ENCODE data around the gene RUNX1. TPM values are rescaled to one million over a fixed set of nuclear protein-coding genes. Genes with fewer than 3 reads are reported as not detected.

Gene RUNX1
- total RNA-seq, 1 donor from 2014 or later = 7.8 TPM

DNA sequence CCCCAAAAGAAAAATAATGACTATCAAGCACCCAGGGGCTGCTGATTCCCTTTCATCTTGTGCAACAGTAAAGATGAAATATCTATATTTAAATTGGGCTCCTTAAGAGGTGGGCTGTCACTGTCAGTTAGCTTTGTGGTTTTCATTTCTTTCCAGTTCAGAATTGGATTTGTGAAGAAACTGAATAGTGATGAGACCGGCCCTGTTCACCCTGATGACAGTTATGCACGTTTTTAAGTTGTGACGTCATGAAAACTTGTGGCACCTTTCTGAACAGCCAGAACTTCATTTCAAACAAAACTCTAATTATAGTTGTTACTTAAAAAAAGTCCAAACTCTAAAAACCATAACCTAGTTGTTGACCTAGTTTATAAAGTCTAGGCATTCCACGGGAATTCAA is 125.9 kb downstream of the RUNX1 start:
- no peak overlapping the region for H3K4me3 ChIP-seq (ENCODE audit: low read length in 3 of 3)
- no peaks in the 10 kb centered on the region for H3K36me3 ChIP-seq (ENCODE audit: control insufficient read depth in 3 of 3, insufficient read depth in 3 of 3, low read length in 3 of 3)
- H3K9me3 ChIP-seq (ENCODE audit: control insufficient read depth in 3 of 3, low read length in 3 of 3) = no peaks in the 10 kb centered on the region
- H3K9ac ChIP-seq (ENCODE audit: low read depth in 1 of 3, low read length in 3 of 3) = no peak overlapping the region
- no peak overlapping the region for H3K27ac ChIP-seq (ENCODE audit: low read depth, low read length)
- no peaks in the 10 kb centered on the region for H3K27me3 ChIP-seq (ENCODE audit: control insufficient read depth in 3 of 3, insufficient read depth in 3 of 3, low read length in 3 of 3)
- H3K4me1 ChIP-seq (ENCODE audit: control insufficient read depth in 3 of 3, insufficient read depth in 3 of 3, low read length in 3 of 3) = peaks cover 0 to 6% (median 5%) of the 10 kb centered on the region in 3 donors

DNA sequence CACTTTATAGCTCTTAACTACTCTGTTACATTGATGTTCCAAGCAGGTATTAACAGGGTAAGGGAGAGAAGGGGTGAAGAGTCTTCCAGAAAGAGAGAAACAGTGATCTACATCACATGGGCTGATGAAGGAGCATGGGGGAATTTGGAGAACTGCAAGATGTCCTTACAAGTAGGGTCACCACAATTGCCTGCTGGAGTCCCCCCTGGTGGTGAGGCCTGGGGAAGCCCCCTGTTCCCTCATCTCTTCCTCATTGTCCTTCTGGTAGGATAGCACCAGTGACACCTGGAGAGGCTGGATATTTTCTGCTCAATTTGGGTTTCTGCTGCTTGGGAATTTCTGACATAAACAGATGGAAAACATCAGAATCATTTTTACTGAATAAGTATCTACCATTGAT is 126.6 kb downstream of the RUNX1 start:
- H3K4me3 ChIP-seq (ENCODE audit: low read length in 3 of 3) = no peak overlapping the region

DNA sequence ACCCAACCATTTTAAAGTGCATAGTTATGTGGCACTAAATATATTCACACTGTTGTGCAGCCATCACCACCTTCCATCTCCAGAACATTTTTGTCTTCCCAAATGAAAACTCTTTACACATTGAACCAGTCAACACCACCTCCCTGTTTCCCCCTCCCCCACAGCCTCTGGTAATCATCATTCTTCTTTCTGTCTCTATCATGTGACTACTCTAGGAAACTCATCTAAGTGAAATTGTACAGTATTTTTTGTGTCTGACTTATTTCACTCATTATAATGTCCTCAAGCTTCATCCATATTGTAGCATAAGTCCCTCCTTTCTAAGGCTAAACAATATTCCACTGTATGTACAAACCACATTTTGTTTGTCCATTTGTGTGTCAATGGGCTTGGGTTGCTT is 128.0 kb downstream of the RUNX1 start:
- no peaks in the 10 kb centered on the region for H3K36me3 ChIP-seq (ENCODE audit: control insufficient read depth in 3 of 3, insufficient read depth in 3 of 3, low read length in 3 of 3)
- H3K27ac ChIP-seq (ENCODE audit: low read depth, low read length) = no peak overlapping the region
- peaks cover 0 to 4% (median 0%) of the 10 kb centered on the region in 3 donors for H3K4me1 ChIP-seq (ENCODE audit: control insufficient read depth in 3 of 3, insufficient read depth in 3 of 3, low read length in 3 of 3)
- no peaks in the 10 kb centered on the region for H3K27me3 ChIP-seq (ENCODE audit: control insufficient read depth in 3 of 3, insufficient read depth in 3 of 3, low read length in 3 of 3)
- H3K4me3 ChIP-seq (ENCODE audit: low read length in 3 of 3) = no peak overlapping the region
- H3K9me3 ChIP-seq (ENCODE audit: control insufficient read depth in 3 of 3, low read length in 3 of 3) = no peaks in the 10 kb centered on the region
- no peak overlapping the region for H3K9ac ChIP-seq (ENCODE audit: low read depth in 1 of 3, low read length in 3 of 3)

More for the DNA sequence above, 126.6 kb downstream of the RUNX1 start:
- Histone ChIP-seq H3K27ac (ENCODE audit: low read depth, low read length) (no peak overlapping the region), H3K27me3 (ENCODE audit: control insufficient read depth in 3 of 3, insufficient read depth in 3 of 3, low read length in 3 of 3) (no peaks in the 10 kb centered on the region), H3K9me3 (ENCODE audit: control insufficient read depth in 3 of 3, low read length in 3 of 3) (no peaks in the 10 kb centered on the region), H3K9ac (ENCODE audit: low read depth in 1 of 3, low read length in 3 of 3) (no peak overlapping the region), H3K36me3 (ENCODE audit: control insufficient read depth in 3 of 3, insufficient read depth in 3 of 3, low read length in 3 of 3) (no peaks in the 10 kb centered on the region), H3K4me1 (ENCODE audit: control insufficient read depth in 3 of 3, insufficient read depth in 3 of 3, low read length in 3 of 3) (peaks cover 0 to 6% (median 5%) of the 10 kb centered on the region in 3 donors)

DNA sequence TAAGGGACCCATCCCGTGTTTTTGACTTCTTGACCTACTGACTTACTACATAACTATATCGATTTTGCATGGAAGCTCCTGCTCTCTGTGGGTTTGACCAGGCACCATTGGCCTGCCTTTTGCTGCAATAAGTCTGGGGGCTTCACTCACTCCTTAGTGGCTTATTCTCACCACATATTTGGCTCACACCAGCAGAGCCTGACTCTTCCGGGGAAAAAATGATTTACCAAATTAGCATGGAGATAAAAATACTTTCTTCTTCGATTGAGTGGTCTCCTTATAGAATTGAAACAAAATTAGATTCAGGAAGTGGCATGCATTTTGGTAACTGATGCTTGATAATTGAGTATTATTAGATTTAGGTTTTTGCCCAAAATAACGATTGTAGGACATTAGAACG is 129.7 kb downstream of the RUNX1 start:
- Histone ChIP-seq H3K27me3 (ENCODE audit: control insufficient read depth in 3 of 3, insufficient read depth in 3 of 3, low read length in 3 of 3) (no peaks in the 10 kb centered on the region), H3K9me3 (ENCODE audit: control insufficient read depth in 3 of 3, low read length in 3 of 3) (no peaks in the 10 kb centered on the region), H3K27ac (ENCODE audit: low read depth, low read length) (no peak overlapping the region), H3K9ac (ENCODE audit: low read depth in 1 of 3, low read length in 3 of 3) (no peak overlapping the region), H3K4me1 (ENCODE audit: control insufficient read depth in 3 of 3, insufficient read depth in 3 of 3, low read length in 3 of 3) (peaks cover 0 to 7% (median 4%) of the 10 kb centered on the region in 3 donors), H3K4me3 (ENCODE audit: low read length in 3 of 3) (no peak overlapping the region), H3K36me3 (ENCODE audit: control insufficient read depth in 3 of 3, insufficient read depth in 3 of 3, low read length in 3 of 3) (no peaks in the 10 kb centered on the region)

DNA sequence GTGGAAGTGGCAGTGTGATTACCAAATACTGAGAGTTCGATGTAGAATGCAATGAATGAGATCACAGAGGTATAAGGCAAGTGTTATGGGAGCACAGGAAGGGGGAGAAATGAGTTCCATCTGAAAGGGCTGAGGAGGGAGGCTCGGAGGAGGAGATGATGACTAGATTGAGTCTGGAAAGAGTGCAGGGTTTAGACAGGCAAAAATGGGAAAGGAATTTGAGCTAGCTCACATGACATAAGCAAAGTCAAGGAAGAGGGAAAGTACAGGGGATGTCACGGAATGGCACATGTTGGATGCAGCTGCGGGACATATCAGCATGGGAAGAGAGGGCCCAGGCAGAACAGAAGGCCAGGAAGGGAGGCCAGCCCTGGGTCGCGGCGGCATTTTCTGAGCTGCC is 132.7 kb downstream of the RUNX1 start:
- Histone ChIP-seq H3K4me1 (ENCODE audit: control insufficient read depth in 3 of 3, insufficient read depth in 3 of 3, low read length in 3 of 3) (peaks cover 0 to 15% (median 7%) of the 10 kb centered on the region in 3 donors), H3K36me3 (ENCODE audit: control insufficient read depth in 3 of 3, insufficient read depth in 3 of 3, low read length in 3 of 3) (no peaks in the 10 kb centered on the region), H3K9ac (ENCODE audit: low read depth in 1 of 3, low read length in 3 of 3) (no peak overlapping the region), H3K27ac (ENCODE audit: low read depth, low read length) (no peak overlapping the region), H3K27me3 (ENCODE audit: control insufficient read depth in 3 of 3, insufficient read depth in 3 of 3, low read length in 3 of 3) (no peaks in the 10 kb centered on the region), H3K4me3 (ENCODE audit: low read length in 3 of 3) (no peak overlapping the region), H3K9me3 (ENCODE audit: control insufficient read depth in 3 of 3, low read length in 3 of 3) (no peaks in the 10 kb centered on the region)

DNA sequence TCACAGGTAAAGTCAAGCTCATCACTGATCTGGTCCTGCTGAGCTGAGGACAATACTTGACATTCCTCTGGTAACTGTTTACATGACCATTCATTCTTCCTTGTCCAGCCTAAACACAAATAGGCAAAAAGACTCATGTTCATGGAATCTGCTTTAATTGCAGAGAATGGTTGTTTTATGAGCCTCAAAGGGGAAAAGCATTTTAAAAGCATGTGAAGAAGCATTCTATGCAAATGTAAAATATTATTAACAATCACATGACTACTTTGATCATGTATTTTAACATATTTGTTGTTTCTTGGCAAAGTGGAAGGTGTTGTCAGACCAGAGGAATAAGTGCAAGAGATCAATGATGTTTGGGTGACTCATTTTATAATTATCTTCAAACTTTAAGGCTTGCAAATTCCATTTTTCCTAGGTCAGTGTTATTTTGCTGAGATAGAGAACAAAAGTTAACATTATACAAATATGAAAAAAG is 133.7 kb downstream of the RUNX1 start:
- no peaks in the 10 kb centered on the region for H3K9me3 ChIP-seq (ENCODE audit: control insufficient read depth in 3 of 3, low read length in 3 of 3)
- H3K4me1 ChIP-seq (ENCODE audit: control insufficient read depth in 3 of 3, insufficient read depth in 3 of 3, low read length in 3 of 3) = peaks cover 0 to 17% (median 7%) of the 10 kb centered on the region in 3 donors
- H3K9ac ChIP-seq (ENCODE audit: low read depth in 1 of 3, low read length in 3 of 3) = no peak overlapping the region
- no peaks in the 10 kb centered on the region for H3K27me3 ChIP-seq (ENCODE audit: control insufficient read depth in 3 of 3, insufficient read depth in 3 of 3, low read length in 3 of 3)
- H3K36me3 ChIP-seq (ENCODE audit: control insufficient read depth in 3 of 3, insufficient read depth in 3 of 3, low read length in 3 of 3) = no peaks in the 10 kb centered on the region
- H3K4me3 ChIP-seq (ENCODE audit: low read length in 3 of 3) = no peak overlapping the region
- no peak overlapping the region for H3K27ac ChIP-seq (ENCODE audit: low read depth, low read length)

DNA sequence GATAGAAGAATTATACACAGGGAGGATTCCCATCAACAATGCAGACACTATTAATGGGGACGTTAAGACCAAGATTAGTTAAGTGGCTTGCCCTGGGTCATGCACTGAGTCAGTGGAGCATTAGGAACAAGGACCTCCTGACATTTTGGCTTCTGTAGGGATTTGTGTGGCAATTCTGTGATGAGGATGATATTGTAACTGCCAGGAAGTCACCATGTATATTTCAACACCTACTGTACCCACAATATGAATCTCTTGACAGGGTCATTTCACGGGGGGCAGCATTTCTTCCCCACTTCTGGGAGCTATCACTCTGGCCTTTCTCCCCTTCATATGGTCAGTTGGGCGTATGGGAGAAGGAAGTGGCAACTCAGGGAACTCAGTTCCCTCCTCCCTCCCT is 134.9 kb downstream of the RUNX1 start:
- Histone ChIP-seq H3K27ac (ENCODE audit: low read depth, low read length) (no peak overlapping the region), H3K27me3 (ENCODE audit: control insufficient read depth in 3 of 3, insufficient read depth in 3 of 3, low read length in 3 of 3) (no peaks in the 10 kb centered on the region), H3K36me3 (ENCODE audit: control insufficient read depth in 3 of 3, insufficient read depth in 3 of 3, low read length in 3 of 3) (no peaks in the 10 kb centered on the region), H3K9me3 (ENCODE audit: control insufficient read depth in 3 of 3, low read length in 3 of 3) (no peaks in the 10 kb centered on the region), H3K4me1 (ENCODE audit: control insufficient read depth in 3 of 3, insufficient read depth in 3 of 3, low read length in 3 of 3) (peaks cover 0 to 23% (median 7%) of the 10 kb centered on the region in 3 donors), H3K9ac (ENCODE audit: low read depth in 1 of 3, low read length in 3 of 3) (no peak overlapping the region), H3K4me3 (ENCODE audit: low read length in 3 of 3) (no peak overlapping the region)

DNA sequence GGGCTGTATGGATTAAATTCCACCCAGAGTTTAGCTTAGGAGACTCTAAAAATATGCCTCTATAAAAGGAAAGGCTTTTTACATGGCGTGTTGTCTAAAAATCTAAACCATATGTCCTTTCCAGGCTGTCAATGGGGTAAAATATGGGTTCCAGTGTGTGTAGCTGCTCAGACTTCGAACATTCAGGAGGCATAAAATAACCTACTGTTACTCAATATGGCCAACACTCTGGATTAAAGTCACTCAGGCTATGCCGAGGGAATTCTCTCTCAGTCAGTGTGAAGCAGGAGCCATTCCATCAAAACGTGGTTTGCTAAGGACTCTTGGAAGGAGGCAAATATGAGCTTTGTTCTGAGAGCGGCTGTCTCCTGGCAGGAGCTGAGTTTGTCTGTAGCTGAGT is 135.3 kb downstream of the RUNX1 start:
- no peaks in the 10 kb centered on the region for H3K36me3 ChIP-seq (ENCODE audit: control insufficient read depth in 3 of 3, insufficient read depth in 3 of 3, low read length in 3 of 3)
- no peaks in the 10 kb centered on the region for H3K27me3 ChIP-seq (ENCODE audit: control insufficient read depth in 3 of 3, insufficient read depth in 3 of 3, low read length in 3 of 3)
- H3K9me3 ChIP-seq (ENCODE audit: control insufficient read depth in 3 of 3, low read length in 3 of 3) = no peaks in the 10 kb centered on the region
- H3K9ac ChIP-seq (ENCODE audit: low read depth in 1 of 3, low read length in 3 of 3) = no peak overlapping the region
- no peak overlapping the region for H3K4me3 ChIP-seq (ENCODE audit: low read length in 3 of 3)
- H3K4me1 ChIP-seq (ENCODE audit: control insufficient read depth in 3 of 3, insufficient read depth in 3 of 3, low read length in 3 of 3) = peaks cover 0 to 23% (median 7%) of the 10 kb centered on the region in 3 donors
- no peak overlapping the region for H3K27ac ChIP-seq (ENCODE audit: low read depth, low read length)

DNA sequence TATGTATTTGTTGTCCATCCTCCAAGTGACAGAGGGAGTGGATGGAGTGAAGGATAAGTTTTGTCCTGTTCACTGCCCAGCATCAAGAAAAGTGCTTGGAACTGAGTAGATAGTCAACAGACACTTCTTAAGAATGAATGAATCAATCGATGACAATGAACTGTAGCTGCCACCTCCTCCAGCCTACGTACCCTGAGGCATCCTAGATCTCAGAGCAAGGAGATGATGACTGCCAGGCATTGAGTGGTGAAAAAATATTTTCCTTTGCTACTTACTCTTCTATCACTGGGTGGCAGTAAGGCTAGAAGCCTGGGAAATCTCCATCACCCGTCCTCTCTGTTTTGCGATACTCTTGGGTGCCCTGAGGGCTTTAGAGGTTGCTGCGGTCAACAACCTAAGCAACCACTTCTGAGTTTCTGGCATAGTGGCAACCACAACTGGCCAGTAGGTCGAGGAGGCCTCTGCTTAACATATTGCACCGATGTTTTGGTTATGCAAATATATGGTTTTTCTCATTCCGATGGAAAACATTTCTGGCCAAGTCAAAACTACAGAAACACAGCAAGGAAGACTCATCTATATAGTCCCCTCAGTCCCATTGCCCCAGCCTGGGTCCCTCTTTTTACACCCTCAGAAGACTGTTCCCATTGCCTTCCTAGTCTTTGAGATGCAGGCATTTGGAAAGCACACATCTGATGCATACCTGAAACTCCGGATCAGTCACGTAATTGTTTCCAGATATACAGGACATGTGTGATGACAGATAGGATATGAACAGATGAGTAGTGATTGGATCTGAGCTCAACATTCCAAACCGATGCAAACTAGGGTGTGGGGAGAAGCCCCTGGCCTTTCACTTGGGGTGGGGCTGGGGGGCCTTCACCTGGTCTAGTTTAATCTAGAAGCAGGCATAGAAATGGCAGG is 136.8 kb downstream of the RUNX1 start:
- Histone ChIP-seq H3K27me3 (ENCODE audit: control insufficient read depth in 3 of 3, insufficient read depth in 3 of 3, low read length in 3 of 3) (no peaks in the 10 kb centered on the region), H3K9ac (ENCODE audit: low read depth in 1 of 3, low read length in 3 of 3) (no peak overlapping the region), H3K9me3 (ENCODE audit: control insufficient read depth in 3 of 3, low read length in 3 of 3) (no peaks in the 10 kb centered on the region), H3K36me3 (ENCODE audit: control insufficient read depth in 3 of 3, insufficient read depth in 3 of 3, low read length in 3 of 3) (no peaks in the 10 kb centered on the region), H3K4me3 (ENCODE audit: low read length in 3 of 3) (no peak overlapping the region), H3K27ac (ENCODE audit: low read depth, low read length) (no peak overlapping the region), H3K4me1 (ENCODE audit: control insufficient read depth in 3 of 3, insufficient read depth in 3 of 3, low read length in 3 of 3) (peaks cover 0 to 23% (median 7%) of the 10 kb centered on the region in 3 donors)

DNA sequence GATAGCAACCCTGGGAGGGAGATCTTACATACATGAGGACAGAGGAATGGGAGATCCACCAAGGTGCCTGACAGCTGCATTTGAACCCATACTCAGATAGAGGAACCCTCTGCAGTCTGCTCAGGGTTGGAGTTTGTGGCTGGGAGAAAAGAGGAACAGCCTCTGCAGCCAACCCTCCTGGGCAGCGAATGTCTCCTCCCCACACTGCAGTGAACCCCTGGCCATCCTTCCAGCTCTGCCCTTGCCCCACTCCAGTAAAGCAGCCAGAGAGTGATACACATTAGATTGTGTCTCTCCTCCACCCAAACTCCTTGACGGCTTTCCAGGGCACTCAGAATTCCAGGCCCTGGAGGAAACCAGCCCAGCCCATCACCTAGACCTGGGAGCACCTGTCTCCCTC is 137.7 kb downstream of the RUNX1 start:
- H3K27me3 ChIP-seq (ENCODE audit: control insufficient read depth in 3 of 3, insufficient read depth in 3 of 3, low read length in 3 of 3) = no peaks in the 10 kb centered on the region
- H3K36me3 ChIP-seq (ENCODE audit: control insufficient read depth in 3 of 3, insufficient read depth in 3 of 3, low read length in 3 of 3) = no peaks in the 10 kb centered on the region
- no peak overlapping the region for H3K9ac ChIP-seq (ENCODE audit: low read depth in 1 of 3, low read length in 3 of 3)
- no peaks in the 10 kb centered on the region for H3K9me3 ChIP-seq (ENCODE audit: control insufficient read depth in 3 of 3, low read length in 3 of 3)
- peaks cover 0 to 21% (median 7%) of the 10 kb centered on the region in 3 donors for H3K4me1 ChIP-seq (ENCODE audit: control insufficient read depth in 3 of 3, insufficient read depth in 3 of 3, low read length in 3 of 3)
- H3K27ac ChIP-seq (ENCODE audit: low read depth, low read length) = no peak overlapping the region
- H3K4me3 ChIP-seq (ENCODE audit: low read length in 3 of 3) = no peak overlapping the region
